Parathyroid adenoma (tissue), 2 donors: ENCODE data around the gene XRCC4.

ENCODE experiments used
- H2AFZ ChIP-seq: fragments of 300-600 bp; sonication (generic); one replicate; pipeline ENCODE4 v1.7.0; 2017; ENCODE audit warnings: antibody characterized with exemption, mild to moderate bottlenecking
- H3K27ac ChIP-seq: fragments of 300-600 bp; sonication (generic); one replicate; pipeline ENCODE4 v1.7.0; 2017
- H3K27me3 ChIP-seq: fragments of 300-600 bp; sonication (generic); one replicate; pipeline ENCODE4 v1.7.0; 2017; ENCODE audit warnings: low read length; ENCODE audit not compliant: control insufficient read depth, insufficient read depth
- H3K36me3 ChIP-seq: fragments of 300-600 bp; sonication (generic); one replicate; pipeline ENCODE4 v1.7.0; 2017; ENCODE audit warnings: low read length; ENCODE audit not compliant: control insufficient read depth, insufficient read depth
- H3K4me1 ChIP-seq: fragments of 300-600 bp; sonication (generic); one replicate; pipeline ENCODE4 v1.7.0; 2017; ENCODE audit warnings: control low read depth
- H3K4me2 ChIP-seq: fragments of 300-600 bp; sonication (generic); one replicate; pipeline ENCODE4 v1.7.0; 2017; ENCODE audit warnings: low read length
- H3K4me3 ChIP-seq: fragments of 300-600 bp; sonication (generic); one replicate; pipeline ENCODE4 v1.7.0; 2017; ENCODE audit warnings: low read depth, low read length
- H3K79me2 ChIP-seq: fragments of 300-600 bp; sonication (generic); one replicate; pipeline ENCODE4 v1.7.0; 2017; ENCODE audit warnings: control low read depth
- H3K9ac ChIP-seq: fragments of 300-600 bp; sonication (generic); one replicate; pipeline ENCODE4 v1.7.0; 2017; ENCODE audit warnings: mild to moderate bottlenecking
- H3K9me3 ChIP-seq: fragments of 300-600 bp; sonication (generic); one replicate; pipeline ENCODE4 v1.7.0; 2017; ENCODE audit warnings: low read length; ENCODE audit not compliant: control insufficient read depth
- CTCF ChIP-seq: fragments of 300-600 bp; sonication (generic); IDR thresholded peaks from one replicate; pipeline ENCODE4 v1.7.0; 2017; ENCODE audit warnings: antibody characterized with exemption, mild to moderate bottlenecking
- donor health status: primary hyperparathyroidism.

Gene XRCC4

GRCh38 chr5:83401775-83402174 is 324.4 kb downstream of the XRCC4 start:
- Histone ChIP-seq H3K36me3 (no peaks in the 10 kb centered on the region), H3K9me3 (no peaks in the 10 kb centered on the region), H3K27ac (no peak overlapping the region), H3K9ac (no peak overlapping the region), H3K4me1 (no peaks in the 10 kb centered on the region), H2AFZ (no peak overlapping the region), H3K4me3 (no peak overlapping the region), H3K27me3 (no peaks in the 10 kb centered on the region), H3K79me2 (no peaks in the 10 kb centered on the region), H3K4me2 (no peak overlapping the region)
- TF ChIP-seq CTCF = no peak
